ENCODE data around the gene ARHGAP10. TPM values are rescaled to one million over a fixed set of nuclear protein-coding genes. Genes with fewer than 3 reads are reported as not detected.
A peak's percentile ranks its signal among the peaks of the same experiment; 100 is the strongest.

ARHGAP10 gene
- total RNA-seq, 1 donor from 2014 or later = 15.8 TPM

- ATAC-seq = no peak
These were observed 319.5 kb downstream of the ARHGAP10 start for GRCh38 chr4:148051403-148051802.

DNA sequence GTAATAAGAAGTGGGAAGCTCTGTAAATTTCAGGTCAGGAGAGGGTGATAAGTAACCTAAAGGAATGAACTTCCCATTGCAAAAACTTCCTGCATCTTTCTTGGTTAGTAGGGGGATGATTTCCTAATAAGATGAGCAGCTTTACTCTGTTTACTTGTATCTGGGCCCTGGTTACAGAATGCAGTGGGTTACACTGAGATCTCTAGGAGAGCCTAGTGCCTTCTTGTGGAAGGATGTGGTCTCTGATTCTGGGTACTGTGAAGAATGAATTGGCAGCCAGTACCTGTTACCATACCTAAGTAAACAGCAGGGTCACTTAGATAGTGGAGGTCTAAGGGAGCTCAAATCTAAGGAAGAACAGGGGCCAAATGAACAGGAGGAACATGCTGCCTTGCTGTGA, 320.6 kb downstream of the ARHGAP10 start:
- ATAC-seq = no peak

GRCh38 chr4:148053298-148054003, 321.6 kb downstream of the ARHGAP10 start:
- no peak for ATAC-seq

DNA sequence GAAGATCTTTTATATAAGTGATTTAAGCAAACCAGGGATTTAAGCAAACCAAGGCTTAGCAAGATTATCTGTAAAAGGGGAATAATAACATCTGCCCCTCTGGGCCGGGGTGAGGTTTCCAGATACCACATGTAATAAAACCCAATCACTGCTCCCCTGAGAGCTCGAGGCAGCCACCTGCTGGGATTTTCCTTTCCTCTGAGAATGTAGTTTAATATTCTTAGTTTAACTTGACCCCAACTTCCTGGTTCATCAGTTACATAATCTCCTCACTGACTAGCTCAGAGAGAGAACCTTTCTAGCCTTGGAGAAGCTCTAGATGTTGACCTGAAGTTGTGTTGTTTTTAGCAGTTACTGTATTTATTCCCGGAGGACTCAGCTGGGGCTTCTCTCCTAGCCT, 322.4 kb downstream of the ARHGAP10 start:
- no peak for ATAC-seq

GRCh38 chr4:148055844-148056243, 324.0 kb downstream of the ARHGAP10 start:
- ATAC-seq = no peak

GRCh38 chr4:148056879-148057278, 325.0 kb downstream of the ARHGAP10 start:
- peak; percentile 77 for ATAC-seq

DNA sequence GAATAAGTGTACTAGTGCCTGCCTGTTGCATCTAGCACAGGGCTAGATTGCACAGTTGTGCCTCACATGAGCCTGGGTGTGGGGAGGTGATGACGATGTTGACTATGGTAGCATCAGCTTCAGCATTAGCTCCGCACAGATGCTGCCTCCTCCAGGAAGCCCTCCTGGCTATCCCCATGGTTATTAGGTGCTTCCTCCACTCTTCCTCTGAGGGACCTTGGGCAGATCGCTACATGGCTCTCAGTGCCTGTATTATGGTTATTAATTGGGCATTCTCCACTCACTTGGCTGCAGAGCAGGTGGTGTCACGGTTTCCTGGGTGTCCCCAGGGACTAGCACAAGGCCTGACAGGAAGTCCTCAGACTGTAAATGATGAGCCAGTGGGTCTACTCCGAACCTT, 325.6 kb downstream of the ARHGAP10 start:
- ATAC-seq = no peak

GRCh38 chr4:148057984-148058859, 326.3 kb downstream of the ARHGAP10 start:
- no peak for ATAC-seq

DNA sequence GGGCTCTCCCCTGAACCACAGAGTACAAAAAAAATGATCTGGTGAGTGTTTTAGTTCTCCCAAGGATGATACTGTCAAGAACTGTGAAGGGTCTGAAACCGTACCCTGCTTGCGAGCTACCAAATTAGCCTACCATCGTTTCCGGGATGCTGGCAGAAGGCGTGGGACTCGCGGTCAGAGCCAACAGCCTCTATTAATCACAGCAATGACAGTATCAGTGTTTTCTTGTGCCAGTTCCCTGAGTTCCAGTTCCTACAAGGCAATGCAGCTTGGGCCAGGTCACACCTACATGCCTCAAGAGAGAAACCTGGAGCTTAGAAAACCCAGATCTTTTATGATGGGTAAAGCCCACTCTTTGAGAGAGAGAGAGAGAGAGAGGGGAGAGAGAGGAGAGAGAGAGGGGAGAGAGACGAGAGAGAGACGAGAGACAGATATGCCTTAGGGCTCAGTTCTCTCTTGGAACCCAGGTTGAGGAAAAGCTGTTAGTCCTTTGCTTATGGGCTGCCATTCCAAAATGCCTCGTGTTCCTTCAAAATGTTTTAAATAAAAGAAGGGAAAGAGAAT, 327.8 kb downstream of the ARHGAP10 start:
- ATAC-seq = no peak

GRCh38 chr4:148060264-148061140, 328.6 kb downstream of the ARHGAP10 start:
- peak; percentile 78 for ATAC-seq

DNA sequence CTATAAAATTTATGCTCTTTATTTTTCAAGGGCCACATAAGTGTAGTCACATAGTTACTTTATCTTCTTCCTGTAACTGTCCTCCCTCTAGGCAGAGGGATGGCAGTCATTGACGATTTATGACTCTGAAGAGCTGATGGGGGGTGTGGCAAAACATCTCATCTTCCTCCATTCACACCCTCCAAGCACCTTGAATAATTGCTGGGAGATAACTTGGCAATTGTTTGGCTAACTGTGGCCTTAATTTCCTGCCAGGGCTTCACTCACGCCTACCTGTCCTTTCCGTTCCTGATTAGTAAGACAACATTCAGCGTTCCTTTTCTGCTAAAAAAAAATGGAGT, 329.2 kb downstream of the ARHGAP10 start:
- ATAC-seq = peak; percentile 8

- no peak for ATAC-seq
These were observed 329.9 kb downstream of the ARHGAP10 start for GRCh38 chr4:148061795-148062194.

GRCh38 chr4:148062301-148062950, 330.5 kb downstream of the ARHGAP10 start:
- no peak for ATAC-seq

GRCh38 chr4:148064451-148064850, 332.6 kb downstream of the ARHGAP10 start:
- ATAC-seq = no peak

DNA sequence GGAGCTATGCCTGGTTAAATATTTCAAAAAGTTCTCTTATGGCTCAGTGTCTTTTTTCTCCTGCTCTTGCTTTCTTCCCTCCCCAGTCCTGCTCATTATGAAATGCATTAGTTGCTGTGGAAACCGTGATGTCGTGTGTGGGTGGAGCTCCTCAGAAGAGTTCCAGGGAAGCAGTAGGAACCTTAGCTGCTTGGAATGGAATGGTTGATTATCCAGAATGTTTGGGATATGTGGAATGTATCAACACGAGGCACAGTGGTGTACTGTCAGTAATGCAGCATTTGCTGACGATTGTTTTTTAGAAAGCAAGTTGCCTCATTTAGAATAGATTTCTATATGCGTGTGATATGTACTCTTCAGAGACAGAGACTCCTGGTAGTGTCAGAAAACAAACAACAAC, 333.2 kb downstream of the ARHGAP10 start:
- no peak for ATAC-seq

DNA sequence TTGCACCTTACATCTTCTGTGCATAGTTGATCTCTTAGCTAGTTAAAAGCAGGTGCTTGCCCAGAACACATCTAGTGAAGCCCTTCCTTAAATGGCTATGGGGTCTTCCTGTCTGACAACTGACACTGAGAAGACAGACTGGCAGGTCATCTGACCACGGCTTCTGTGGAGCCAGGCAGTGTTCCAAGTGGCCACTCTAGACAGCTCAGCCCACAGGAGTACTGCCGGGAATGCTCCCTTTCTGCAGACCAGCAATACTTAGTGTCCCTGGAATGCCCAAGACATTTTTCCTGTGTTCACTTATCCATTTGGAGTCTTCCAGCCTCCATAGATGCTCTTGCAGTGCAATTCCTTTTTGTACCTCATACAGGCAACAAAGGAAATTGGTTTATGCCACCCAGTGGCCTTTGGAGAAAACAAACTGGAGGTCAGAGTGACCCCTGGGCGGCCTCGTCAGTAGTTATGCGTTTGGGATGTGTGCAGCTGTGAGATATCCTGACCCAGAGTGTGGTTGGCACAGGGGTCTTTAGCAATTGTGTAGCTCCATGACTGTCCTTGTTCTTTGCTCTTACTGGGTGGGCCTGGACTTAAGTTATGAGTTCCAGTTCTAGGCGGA, 335.5 kb downstream of the ARHGAP10 start:
- ATAC-seq = no peak

DNA sequence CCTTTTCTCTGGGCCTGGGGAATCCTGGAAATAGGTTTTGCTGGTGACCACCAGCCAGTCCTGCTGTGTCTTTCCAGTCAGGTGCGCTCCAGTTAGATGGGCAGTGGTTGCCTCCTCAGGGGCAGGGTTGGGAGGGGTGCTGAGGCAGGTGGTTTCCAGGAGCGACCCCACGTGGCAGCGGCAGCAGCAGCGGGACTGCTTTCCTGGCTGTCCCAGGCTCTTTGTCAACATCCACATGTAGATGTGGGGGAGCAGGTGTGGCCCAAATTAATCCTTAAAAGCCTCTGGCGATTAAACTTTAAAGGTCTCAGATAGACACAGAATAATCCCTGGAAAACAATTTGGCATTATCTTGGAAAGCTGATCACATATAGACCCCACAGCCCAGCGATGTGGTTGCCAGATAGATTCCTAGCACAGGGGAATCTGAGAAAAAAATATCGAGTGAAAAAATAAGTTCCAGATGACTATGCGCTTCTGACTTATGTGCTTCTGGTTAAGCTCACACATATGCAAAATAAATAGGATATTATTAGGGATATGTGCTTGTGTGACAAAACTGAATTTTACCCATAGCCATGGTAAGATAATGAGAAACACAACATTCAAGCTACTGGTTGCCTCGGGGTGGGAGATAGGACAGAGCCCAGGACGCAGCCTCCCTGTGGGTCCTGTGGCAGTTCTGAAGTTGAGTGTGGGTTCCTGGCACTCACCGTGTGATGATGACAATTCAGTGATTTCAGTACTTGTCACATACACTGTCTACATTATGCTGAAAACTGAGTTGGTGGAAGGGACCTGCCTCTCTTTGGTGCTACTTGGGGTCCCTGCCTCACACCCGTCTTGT, 336.4 kb downstream of the ARHGAP10 start:
- ATAC-seq = no peak

DNA sequence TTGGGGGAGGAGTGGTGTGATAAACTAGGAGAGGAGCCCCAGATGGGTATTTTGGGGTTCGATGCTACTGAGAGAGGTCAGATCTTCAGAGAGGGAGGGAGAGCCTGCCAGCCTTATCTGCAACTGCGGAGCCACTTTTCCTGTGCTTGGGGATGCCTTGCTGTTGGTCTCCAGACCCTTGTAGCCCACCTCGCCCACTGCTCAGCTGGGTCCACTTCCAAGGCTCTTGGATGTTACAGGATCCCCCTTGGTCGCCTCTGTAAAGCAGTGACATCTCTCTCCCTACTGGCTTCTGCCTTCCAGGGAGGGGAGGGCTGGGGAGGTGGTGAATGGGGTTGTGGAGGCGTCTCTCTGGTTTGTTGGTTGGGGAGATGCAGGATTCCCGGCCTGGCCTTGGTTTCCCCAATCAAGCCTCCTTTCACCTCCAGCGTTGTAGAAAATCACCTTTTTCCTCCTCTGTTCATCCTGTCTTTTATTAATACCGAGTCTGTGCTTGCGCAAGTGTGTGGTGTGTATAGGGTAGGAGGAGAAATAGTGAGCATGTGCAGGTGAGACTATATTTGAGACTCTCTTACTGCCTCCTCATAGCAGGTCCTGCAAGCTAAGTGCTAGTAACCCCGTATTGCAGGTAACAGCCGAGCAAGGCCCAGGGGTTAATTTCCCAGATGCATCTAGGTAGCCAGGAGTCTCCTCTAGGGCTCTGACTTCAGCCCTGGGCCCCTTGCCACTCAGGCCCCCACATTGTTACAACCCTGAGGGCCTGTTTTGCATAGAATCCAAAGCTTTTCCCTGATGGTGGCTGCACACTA, 337.4 kb downstream of the ARHGAP10 start:
- ATAC-seq = no peak

GRCh38 chr4:148069895-148070178, 337.9 kb downstream of the ARHGAP10 start:
- no peak for ATAC-seq

- ATAC-seq = no peak
These were observed 339.1 kb downstream of the ARHGAP10 start for GRCh38 chr4:148071009-148071408.

All from esophagus mucosa (tissue), 1 donor.